IPS-NIHi11 (cell line): ENCODE results near the gene FHIP2A.
"Not testable (repeated sequence)": the region's sequence is repeated elsewhere in the genome, so short reads cannot be mapped to it uniquely, and the experiment has no call there.

ENCODE experiments used
- DNase-seq: peaks from one replicate; pipeline ENCODE4 v3.0.0; 2012; ENCODE audit warnings: mixed read lengths, low spot score

Gene FHIP2A, protein sequence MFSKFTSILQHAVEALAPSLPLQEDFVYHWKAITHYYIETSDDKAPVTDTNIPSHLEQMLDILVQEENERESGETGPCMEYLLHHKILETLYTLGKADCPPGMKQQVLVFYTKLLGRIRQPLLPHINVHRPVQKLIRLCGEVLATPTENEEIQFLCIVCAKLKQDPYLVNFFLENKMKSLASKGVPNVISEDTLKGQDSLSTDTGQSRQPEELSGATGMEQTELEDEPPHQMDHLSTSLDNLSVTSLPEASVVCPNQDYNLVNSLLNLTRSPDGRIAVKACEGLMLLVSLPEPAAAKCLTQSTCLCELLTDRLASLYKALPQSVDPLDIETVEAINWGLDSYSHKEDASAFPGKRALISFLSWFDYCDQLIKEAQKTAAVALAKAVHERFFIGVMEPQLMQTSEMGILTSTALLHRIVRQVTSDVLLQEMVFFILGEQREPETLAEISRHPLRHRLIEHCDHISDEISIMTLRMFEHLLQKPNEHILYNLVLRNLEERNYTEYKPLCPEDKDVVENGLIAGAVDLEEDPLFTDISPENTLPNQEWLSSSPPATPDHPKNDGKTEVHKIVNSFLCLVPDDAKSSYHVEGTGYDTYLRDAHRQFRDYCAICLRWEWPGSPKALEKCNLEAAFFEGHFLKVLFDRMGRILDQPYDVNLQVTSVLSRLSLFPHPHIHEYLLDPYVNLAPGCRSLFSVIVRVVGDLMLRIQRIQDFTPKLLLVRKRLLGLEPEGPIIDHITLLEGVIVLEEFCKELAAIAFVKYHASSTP

DNA sequence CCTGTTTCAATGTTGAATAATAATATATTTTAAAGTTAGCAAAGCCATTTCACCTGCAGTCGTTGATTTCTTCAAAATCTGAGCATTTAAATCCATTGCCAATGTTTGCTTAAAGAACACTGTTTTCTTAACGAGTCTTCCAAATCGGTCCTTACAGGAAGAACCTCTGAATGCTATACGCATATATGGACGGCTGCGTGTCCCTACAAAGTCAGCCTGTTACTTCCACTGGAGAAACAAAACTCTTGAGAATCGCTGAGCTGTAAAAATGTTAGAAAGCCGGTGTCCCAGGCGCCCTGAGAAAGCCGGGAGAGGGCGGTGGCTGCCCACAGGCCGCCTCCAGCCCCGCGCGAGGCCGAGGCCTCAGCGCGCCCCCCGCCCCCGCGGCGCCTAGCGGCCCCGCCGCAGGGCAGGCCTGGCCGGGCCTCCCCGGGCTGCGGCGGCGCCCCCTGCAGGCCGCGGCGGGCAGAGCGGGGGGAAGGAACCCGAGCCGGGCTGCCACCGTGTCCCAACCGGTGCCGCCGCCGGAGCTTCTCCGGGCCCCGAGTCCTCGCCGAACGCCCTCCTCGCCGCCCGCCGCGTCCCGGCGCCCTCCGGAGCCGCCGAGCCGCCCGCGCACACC, at the start of gene FHIP2A:
TSS of gene FHIP2A (plus strand) at position 488 of the 622 bp plus-strand sequence. CDS start 299 bp downstream, outside the sequence.
- DNase-seq = peak; percentile 96

DNA sequence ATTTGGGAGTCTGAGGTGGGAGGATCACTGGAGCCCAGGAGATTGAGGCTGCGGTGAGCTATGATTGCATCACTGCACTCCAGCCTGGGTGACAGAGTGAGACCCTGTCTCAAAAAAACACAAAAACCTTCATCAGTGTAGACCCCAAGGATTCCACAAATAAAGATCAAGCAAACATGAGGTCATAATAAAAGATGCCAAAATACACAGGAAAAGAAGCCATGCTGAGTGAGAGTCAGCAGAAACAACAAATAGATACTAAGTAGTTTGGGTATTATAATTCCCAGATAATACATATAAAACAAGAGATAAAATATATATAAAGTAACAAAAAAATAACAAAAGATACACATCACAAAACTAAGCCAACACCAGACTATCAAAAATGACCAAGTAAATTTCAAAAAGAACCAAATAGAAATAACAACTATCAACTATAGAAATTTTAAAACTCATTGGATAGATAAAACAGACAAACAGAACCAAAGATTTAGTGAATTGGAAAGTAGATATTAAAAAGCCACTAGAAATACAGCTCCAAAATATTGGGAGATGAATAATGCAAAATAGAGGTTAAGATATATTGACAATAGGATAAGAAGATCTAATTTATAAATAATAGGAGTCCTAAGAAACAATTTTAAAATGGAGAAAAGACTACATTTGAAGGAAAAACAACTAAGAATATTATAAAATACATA, 48.9 kb upstream of the FHIP2A start:
- no peak for DNase-seq

DNA sequence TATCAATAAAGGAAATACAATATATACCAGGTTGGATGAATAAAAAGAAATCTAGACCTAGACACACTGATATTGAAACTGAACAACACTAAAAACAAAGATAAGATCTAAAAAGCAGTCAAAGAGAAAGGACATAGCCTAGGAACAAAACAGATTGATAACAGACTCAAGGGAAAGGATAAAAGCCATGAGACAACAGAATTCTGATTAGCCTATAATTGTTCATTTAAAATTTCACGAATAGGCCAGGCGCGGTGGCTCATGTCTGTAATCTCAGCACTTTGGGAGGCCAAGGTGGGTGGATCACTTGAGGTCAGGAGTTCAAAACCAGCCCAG, 48.4 kb upstream of the FHIP2A start:
- DNase-seq = no peak

DNA sequence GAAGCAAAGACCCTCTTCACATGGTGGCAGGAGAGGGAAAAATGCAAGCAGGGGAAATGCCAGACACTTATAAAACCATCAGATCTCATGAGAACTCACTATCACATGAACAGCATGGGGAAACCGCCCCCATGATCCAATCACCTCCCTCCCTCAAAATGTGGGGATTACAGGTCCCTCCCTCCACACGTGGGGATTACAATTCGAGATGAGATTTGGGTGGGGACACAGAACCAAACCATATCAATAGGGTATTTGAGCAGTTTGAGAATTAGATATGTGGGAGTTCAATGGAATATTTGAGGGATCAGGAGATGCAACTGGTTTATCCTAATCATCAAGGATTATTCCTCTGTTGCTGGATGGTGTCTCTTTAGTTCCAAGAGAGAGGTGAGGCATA, 46.5 kb upstream of the FHIP2A start:
- not testable (repeated sequence) for DNase-seq

DNA sequence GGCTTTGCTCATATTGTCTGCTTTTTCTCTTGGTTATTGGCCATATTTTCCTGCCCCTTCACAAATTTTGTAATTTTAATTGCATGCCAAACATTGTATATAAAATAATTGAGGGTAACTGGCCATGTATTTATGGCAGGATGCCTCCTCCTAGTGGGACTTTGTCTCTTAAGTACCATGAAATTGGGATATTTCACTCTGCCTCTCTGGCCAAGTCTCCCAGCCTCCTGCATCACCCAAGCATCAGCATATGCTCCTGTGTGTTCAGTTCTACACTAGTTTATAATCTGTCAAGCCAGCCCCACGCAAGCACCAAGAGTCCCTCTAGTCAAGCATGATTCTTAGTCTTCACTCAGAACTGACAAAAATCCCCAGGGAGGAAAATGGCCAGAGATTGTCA, 44.2 kb upstream of the FHIP2A start:
- no peak for DNase-seq

DNA sequence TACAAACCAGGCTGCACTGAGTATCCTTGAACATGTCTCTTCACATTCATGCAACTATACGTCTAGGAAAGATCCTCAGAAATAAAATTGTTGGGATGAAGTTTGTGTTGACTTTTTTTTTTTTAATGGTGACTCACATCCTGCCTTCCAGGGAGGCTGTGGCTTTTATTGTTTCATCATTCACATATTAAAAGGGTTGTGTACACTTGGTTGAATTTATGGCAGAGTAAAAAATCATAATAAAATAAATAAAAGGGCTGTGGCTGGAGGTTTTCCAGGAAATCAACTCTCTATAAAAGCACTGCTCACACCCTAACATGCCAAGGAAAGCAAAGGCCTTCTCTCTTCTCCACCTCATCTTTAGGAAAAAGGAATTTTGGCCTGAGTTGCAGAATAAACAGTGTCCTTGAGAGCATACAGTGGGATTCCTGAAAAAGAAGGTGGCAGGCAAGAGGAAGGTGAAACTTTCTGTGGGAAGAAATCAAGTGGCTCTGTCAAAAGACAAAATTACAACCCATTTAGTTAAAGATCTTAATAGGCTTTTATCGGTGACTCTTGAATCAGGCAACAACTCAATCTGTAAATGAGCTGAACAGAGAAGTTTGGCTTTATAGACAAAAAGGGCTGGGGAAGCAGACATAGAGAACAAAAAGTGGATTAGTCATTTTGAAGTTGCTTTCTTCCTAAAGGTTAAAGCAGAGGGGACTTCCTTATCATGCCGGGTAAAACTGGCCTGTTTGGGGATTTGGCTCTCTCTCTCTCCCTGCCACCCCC, 41.6 kb upstream of the FHIP2A start:
- no peak for DNase-seq

DNA sequence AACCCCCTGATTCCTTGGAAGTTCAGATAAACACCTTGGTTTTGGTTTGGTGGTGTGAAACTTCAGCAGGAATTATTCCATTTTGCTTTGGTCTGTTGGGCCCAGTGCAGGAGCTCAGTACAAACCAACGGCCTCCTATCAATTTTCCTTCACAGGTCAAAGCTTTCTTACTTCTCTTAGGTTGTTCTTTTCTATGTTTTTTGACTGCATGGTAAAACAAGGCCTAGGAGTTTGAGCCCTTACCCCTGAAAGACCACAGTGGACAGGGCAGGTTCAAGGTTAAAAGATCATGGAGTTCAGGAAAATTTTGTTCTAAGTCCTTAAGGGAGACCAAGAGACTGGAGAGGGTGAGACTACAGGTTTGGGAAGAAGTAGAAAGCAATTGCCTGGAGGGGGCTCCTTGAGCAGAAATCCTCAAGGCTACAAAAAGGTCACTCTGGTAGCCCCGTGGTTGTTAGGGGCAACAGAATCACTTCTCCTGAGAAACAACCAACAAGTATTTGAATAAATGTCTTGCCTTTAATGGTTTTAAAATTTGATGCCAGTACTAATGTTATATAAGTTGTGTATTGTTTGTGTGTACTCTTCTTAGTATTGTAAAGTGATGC, 40.9 kb upstream of the FHIP2A start:
- DNase-seq = no peak

DNA sequence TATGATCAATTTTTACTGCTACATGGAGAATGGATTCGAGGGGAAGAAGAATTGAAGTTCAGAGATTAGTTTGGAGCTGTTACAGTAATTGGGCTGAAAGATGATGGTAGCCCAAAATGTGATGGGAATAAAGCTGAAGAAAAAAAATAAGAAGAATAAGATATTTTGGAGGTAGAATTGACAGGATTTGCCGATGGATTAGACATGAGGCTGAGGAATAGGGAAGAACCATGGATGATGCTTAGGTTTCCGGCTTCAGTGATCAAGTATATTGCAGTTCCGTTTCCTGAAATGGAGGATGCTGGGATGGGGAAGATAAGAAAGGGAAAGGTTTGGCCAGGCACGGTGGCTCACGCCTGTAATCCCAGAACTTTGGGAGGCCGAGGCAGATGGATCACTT, 38.9 kb upstream of the FHIP2A start:
- no peak for DNase-seq

DNA sequence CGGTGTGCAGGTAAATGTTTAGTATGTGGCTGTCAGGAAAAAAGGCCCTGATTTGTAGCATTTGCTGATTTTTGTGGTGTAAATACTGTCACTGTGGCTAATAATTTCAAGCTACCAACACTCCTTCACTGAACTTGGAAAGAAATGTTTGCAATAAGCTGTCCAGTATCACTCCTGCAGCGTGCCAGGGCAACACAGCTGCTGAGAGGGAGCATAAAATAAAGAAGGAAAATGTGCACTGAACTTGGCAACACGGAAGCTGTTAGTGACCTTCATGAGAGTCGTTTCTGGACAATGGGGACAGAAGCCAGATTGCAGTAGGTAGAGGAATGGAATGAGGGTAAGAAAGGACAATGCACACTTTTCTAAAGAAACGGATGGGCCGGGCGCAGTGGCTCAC, 37.9 kb upstream of the FHIP2A start:
- DNase-seq = no peak

DNA sequence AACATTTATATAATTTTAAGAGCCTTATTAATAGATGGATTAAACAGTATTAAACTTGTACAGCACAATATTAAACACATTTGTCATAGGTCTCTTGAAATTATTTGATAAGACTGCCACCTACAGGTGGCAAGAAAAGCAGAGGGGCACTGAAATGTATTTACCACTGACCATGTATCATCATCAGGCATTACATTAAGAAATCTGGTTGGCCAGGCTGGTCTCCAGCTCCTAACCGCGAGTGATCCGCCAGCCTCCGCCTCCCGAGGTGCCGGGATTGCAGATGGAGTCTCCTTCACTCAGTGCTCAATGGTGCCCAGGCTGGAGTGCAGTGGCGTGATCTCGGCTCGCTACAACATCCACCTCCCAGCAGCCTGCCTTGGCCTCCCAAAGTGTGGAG, 35.1 kb upstream of the FHIP2A start:
- DNase-seq = peak; percentile 50

DNA sequence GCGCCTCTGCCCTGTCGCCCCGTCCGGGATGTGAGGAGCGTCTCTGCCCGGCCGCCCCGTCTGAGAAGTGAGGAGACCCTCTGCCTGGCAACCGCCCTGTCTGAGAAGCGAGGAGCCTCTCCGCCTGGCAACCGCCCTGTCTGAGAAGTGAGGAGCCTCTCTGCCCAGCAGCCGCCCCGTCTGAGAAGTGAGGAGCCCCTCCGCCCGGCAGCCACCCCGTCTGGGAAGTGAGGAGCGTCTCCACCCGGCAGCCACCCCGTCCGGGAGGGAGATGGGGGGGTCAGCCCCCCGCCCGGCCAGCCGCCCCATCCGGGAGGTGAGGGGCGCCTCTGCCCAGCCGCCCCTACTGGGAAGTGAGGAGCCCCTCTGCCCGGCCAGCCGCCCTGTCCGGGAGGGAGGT, 34.4 kb upstream of the FHIP2A start:
- DNase-seq = not testable (repeated sequence)

DNA sequence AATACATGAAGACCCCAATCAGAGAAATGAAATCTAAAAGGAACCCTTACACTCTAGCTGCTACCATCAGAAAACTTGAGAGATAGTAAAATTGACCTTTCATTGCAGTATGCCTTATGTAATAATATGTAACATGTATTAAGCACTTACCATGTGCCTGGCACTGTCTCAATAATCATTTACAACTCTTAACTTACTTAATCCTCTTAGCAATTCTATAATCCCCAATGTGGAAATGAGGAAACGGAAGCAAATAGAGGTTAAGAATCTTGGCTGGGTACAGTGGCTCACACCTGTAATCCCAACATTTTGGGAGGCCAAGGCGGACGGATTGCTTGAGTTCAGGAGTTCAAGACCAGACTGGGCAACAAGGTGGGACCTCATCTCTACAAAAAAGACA, 29.8 kb upstream of the FHIP2A start:
- no peak for DNase-seq

DNA sequence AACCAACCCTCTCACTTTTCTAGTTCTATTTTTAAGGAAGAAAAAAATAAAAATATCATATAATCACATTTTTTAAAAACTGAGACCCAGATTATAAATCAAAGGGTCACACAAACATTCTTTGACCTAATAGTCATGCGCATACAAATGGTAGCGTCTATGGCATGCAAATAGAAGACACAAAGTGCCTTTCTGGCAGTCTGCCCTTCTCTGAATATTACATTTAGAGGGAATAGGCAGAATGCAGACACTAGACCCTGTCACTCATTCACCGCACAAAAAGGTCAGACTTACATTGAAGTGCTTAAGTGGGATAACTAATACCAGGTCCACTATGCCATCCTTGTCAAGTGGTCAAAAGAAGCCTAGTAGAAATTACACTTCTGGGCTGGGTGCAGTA, 26.5 kb upstream of the FHIP2A start:
- DNase-seq = no peak

DNA sequence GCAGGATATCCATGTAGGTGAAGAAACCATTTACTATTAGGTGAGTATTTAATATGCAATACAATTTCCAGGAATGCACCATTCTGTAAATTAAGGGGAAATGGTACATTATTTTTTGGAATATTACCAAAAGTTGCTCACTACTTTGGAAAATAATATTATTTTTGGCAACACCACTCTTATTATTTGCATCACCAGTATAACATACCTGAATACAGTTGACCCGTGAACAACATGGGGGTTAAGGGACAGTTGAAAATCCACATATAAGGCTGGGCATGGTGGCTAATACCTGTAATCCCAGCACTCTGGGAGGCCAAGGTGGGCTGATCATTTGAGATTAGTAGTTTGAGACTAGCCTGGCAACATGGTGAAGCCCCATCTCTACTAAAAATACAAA, 21.2 kb upstream of the FHIP2A start:
- DNase-seq = no peak

DNA sequence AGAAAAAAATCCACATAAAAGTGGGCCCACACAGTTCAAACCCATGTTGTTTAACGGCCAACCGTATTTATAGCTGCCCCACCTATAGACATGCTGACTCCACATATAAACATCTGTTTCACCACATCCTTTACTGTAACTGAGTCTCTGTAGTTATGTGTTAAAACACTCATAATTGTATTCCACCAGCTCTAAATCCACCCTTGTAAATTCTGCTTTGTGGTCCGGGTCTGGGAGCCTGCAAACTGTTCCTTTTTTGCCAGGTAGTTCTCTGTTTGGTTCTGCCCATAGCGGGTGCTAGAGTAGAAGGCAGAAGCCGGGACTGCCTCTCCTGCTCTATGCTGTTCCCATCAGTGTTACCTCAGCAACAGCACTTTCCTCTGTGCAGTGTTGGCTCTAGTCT, 20.2 kb upstream of the FHIP2A start:
- DNase-seq = no peak

DNA sequence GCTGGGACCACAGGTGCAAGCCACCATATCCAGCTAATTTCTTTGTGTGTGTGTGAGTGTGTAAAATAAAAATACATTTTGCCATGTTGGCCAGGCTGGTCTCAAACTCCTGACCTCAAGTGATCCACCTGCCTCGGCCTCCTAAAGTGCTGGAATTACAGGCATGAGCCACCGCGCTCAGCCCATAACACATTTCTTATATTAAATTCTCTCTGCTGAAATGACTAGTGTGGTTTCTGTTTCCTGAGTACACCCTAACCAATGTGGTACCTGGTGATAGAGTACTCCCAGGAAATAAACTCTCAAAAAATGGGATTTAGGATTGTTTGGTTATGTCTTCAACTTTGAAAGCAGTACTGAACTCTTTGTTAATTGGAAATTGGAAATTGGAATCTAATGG, 19.4 kb upstream of the FHIP2A start:
- no peak for DNase-seq

DNA sequence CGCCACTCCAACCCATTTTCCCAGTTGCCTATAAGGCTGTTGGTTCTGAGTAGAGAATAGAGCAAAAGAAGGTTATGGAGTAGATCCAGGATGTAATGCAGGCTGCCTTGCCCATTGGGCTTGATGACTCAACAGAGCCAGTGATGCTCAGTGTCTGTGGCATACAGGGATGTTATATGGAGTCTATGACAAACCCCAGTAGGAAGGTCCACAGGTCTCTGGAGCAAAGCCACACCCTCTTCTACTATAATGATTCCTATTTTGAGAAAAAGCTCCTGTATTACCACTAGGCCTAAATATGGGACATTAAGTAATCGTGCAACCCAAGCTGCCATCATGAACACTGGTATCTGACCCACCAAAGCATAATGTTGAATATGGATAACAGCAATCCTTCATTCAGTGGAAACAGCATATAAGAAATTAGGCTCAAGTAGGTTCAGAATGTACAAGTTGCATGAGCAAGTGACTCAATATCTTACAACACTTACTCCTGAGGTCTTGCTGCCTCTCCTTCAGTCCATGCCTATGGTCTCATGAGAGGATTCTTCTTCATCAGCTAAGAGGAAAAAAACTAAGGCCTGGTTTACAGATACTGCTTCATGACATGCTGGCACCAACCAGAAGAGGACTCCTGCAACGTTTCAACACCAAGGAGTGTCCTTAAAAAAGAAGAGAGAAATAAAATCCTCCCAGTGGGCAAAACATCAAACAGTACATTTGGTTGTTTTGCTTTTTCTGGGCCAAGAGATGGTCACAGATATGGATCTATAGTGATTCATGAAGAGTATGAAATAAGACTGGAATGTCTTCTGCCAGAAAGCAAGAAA, 14.8 kb upstream of the FHIP2A start:
- DNase-seq = no peak

DNA sequence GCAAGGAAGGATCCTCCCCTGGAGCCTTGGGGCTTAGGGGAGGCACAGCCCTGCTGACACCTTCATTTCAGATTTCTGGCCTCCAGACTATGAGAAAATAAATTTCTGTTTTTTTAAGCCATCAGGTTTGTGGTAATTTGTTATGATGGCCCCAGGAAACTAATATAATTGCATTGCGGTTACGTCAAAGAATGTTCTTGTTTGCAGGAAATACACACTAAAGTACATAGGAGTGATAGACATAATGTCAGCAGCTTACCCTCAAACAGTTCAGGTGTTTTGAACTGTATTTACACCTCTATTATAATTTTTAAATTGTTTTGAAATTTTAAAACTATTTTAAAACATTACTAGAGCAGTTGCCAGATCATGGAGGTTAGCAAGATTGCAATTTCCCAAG, 12.6 kb upstream of the FHIP2A start:
- DNase-seq = no peak

DNA sequence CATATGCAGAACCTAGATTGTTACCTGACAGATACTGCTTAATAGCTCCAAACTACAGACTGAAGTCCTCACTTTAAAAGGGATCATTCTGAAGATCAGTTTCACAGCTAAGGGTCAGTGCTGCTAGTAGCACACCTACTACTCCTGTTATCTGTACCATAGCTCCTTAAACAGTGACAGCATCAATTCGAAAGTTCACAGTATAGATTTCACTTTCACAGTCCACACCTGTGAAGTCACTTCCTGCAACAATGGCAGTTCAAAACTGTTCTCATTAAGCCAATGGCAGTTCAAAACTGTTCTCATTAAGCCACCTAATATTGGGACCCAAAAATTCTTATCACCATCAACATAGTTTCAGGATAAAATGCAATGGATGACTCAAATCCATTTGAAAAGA, 10.7 kb upstream of the FHIP2A start:
- DNase-seq = no peak

DNA sequence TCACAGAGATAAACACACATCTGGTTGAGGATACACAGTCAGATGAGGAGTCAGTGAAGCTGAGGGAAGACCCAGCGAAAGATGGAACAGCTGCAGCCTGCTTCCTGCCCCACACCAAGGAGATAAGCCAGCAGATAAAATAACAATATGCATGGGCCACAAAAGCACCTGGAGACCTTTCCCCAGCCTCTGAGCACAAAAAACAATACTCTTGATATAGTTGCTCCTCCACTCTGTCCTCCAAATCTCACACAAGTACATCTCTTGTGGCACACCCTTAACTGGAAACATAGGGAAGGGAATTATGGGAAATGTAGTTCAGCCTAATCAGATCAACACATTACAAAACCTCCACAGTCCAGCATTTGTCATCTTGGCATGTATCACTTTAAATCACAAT, 9.7 kb upstream of the FHIP2A start:
- no peak for DNase-seq
